Left renal pelvis (tissue), 4 donors: ENCODE data around the gene TGM5. TPM values are rescaled to one million over a fixed set of nuclear protein-coding genes. Genes with fewer than 3 reads are reported as not detected.

Experiments
- DNase-seq, 4 donors: peaks; one replicate each; pipeline ENCODE4 v3.0.0-alpha.2; 2013; ENCODE audit warnings: low read depth in 4 of 4, low spot score in 3 of 4
- polyA plus RNA-seq, 4 donors: library from polyadenylated mRNA; unstranded; fragments of 120-200 nt; gene quantifications; one replicate each; pipeline ENCODE4 v1.2.1, GENCODE V29; 2013; ENCODE audit not compliant: insufficient read length in 4 of 4

Gene TGM5
- polyA plus RNA-seq, 4 donors, result not detected

- no peak for DNase-seq
These were observed 46.5 kb downstream of the TGM5 start for GRCh38 chr15:43219929-43220928.

DNA sequence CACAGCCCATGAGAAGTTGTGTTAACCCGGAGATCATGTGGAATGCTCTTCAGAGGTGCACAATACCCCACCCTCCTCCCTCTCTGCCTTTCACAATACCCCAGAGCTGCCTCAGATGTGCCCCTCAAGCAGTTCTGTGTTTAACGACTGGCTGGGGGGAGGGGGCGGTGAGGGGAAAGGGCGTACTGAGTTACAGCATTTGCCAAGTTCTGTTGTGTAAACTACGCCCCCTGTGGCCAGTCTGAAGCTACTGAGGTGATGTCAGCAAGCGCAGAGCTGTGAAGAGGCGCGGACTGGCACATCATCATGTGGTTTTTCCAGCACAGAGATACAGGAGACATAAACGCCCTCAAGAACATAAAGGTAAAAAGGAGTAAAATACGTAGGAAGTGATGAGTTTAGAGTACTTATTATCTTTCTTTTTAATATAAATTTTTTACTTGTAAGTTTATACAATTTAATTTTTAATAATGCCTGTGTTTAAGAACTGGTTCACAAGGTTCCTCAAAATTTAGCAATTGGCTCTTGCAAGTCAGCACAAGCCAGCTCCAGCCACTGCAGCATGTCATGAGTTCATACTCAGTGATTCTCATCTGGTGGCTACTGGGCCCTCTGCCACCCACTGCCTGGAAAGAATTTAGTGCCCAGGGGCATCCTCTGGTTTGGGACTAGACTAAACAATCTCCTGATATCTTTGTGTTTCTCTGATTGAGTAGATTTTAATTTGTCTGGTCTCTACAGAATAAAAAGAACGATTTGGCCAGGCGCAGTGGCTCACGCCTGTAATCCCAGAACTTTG lies 47.6 kb downstream of the TGM5 start:
- peak in 1 of 4 donors; percentile 12 for DNase-seq

GRCh38 chr15:43215961-43216360 lies 50.8 kb downstream of the TGM5 start:
- DNase-seq, result no peak

GRCh38 chr15:43214592-43215295 lies 52.0 kb downstream of the TGM5 start:
- DNase-seq, result no peak

GRCh38 chr15:43214169-43214568 lies 52.6 kb downstream of the TGM5 start:
- no peak for DNase-seq

DNA sequence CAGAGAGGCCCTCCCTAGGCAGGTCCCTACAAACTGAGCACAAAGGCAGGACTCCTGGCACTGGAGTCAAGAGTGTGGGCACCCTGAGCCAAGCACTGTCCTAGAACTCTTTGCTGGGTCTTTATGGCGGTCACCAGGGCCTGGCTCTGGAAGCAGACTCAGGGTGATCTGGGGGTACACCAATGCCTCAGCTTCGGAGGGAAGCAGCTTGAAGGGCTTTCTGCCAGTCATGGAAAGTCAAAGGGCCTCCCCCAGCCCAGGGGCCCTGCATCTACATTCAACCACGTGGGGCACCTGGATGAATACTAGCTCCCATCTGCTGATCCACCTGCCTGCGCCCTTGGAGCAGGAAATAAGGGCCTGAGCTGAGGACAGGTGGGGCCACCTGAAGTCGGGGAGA lies 53.3 kb downstream of the TGM5 start:
- DNase-seq, result no peak

DNA sequence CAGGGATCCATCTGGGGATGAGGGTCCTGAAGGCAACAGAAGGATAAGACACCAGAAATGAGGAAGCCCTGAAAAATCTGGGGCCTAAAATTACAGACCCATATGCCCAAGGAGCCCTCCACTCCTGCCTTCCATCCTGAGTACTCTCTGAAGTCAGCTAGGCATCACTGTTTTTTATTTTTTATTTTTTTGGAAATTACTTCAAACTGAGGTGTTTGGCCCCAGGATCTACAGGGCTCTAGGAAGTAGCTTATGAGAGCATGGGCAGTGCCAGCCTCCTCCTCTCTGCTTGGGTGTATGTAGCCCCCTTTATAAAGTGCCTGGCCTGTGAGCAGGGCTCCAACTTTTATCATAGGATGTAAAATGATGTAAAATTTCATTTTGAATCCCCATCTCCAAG lies 53.8 kb downstream of the TGM5 start:
- DNase-seq, result no peak

- DNase-seq, result no peak
These were observed 54.4 kb downstream of the TGM5 start for GRCh38 chr15:43212299-43212698.

DNA sequence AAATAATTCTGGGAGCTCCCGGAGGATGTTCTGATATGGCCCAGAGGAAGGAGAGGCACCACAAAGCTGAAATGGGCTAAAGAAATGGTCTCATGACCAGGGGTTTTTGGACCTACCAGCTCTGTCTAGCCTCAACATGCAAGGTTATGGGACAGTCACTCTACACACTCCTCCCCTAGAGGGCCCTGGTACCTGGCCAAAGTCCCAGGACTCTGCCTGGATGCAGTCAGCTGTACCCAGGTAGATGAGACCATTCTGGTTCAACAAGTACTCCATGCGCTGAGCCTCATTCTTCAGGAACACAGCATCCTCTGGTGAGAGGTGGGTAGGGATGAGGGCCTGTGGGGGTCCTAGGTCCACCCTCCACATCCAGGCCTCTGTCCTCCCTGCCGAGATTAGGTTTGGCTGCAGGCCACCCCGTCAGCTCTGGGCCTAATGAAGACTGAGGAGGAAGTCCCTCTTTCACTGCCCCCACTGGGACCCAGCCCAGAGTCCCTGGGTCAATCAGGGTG lies 55.4 kb downstream of the TGM5 start:
- no peak for DNase-seq

DNA sequence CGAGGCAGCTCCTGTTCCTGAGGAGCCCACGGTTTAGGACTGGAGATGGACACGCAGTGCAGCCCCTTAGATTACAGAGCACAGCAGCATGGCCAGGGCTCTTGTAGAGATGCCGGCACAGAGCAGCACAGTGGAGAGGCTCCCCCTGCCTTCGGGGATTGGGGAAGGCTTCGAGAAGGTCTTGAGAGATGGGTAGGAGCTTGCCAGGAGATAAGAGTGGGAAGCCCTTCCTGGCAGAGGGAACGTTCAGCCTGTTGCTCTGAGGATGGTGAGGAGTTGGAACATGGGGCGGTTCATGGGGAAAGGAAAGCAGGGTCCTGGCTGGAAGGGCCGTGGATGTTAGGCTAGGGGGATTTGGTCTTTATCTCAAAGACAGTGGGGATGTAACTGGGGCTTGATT lies 55.9 kb downstream of the TGM5 start:
- DNase-seq, result no peak

GRCh38 chr15:43210172-43210745 lies 56.5 kb downstream of the TGM5 start:
- DNase-seq, result no peak

GRCh38 chr15:43209059-43209824 lies 57.5 kb downstream of the TGM5 start:
- no peak for DNase-seq

DNA sequence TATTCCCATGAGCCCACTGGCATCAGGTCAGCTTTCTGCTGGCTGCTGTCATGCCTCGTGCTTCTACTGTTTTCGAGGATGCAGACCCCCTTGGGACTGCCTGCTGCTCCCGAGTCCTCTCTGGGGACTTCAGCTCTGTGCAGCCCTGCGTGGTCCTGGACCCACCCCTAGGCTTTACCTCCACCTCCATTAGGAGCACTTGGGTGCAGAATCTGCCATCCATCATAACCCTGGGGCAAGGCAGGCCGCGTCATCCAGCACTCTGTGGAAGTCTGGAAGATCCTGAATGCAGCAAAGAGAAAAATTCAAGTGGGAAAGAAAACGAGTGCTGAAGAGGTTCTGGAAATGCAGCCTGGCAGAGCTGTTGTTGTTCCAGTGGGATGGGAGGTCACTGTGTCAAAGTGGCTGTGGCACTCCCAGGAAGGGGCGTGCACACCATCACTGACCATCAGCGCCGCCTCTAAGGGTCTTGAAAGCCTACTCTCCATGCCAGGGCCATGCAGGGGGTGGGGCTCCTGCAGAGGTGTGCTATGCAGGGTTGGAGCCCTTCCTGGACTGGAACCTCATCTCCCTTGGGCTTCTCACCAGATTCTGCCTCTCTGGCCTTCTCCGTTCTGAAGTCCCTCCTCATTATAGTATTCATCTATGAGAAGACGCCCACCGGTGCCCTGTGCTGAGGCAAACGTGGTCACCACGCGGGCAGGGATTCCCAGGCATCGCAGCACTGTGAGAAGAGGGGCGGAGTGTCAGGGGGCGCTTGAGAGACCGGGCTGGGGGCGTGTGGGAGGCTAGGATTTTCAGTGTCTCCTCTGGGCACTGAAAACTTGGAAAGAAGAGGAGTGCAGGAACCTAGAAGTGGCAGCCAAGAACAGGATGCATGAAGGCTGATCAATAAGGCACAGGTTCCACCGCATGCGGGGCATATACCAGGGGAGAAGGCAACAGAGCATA lies 58.4 kb downstream of the TGM5 start:
- no peak for DNase-seq

DNA sequence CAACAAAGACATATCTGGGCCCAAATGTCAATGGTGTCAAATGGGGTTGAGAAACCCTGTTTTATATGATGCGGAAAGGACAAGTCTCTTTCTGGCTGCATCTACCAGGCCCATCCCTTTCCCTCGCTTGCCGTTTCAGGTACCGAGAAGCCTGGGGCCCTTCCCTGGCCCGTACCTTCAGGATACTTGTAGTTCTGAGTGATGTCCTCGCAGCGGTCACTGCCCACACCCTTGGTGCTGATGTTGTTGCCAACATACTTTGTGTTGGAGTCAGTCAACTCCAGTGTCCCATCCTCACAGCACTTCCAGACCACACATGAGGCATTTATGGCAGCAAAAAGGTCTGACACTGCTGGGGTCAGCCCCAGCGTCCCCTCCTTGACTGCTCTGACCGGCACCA lies 59.7 kb downstream of the TGM5 start:
- no peak for DNase-seq

- DNase-seq, result no peak
These were observed 60.7 kb downstream of the TGM5 start for GRCh38 chr15:43206054-43206453.

- DNase-seq, result no peak
These were observed 62.5 kb downstream of the TGM5 start for GRCh38 chr15:43204016-43204901.

GRCh38 chr15:43199945-43200488 lies 66.7 kb downstream of the TGM5 start:
- no peak for DNase-seq
